ENCODE measurements around the gene EIF3L. TPM values are rescaled to one million over a fixed set of nuclear protein-coding genes. Genes with fewer than 3 reads are reported as not detected.

EIF3L gene
- total RNA-seq, 1 experiment from 2014 or later, result 402 TPM

GRCh38 chr22:37926771-37927636 lies 77.8 kb downstream of the EIF3L start:
- Mint-ChIP-seq H3K4me1 (ENCODE audit: low read depth, unreplicated experiment) (no peaks in the 10 kb centered on the region), H3K4me3 (ENCODE audit: low read depth, unreplicated experiment) (no peak overlapping the region), H3K27me3 (ENCODE audit: unreplicated experiment) (no peaks in the 10 kb centered on the region), H3K36me3 (ENCODE audit: insufficient read depth, unreplicated experiment) (peaks cover 51% of the 10 kb centered on the region), H3K9me3 (ENCODE audit: low read depth, unreplicated experiment) (no peaks in the 10 kb centered on the region), H3K27ac (ENCODE audit: unreplicated experiment) (no peak overlapping the region)
- DNase-seq, result no peak
- CTCF ChIA-PET, result no interaction called here
- BruUV-seq (replicated peaks), result no TSS peak
- TF ChIP-seq CTCF (IDR thresholded peaks at IDR 0.05; ENCODE audit: unreplicated experiment), result no peak
- intact Hi-C loops (cut with micrococcal nuclease; ENCODE audit: unreplicated experiment), result no loop called here

GRCh38 chr22:37927637-37927936 lies 78.4 kb downstream of the EIF3L start:
- no peaks in the 10 kb centered on the region for H3K9me3 Mint-ChIP-seq (ENCODE audit: low read depth, unreplicated experiment)
- H3K27me3 Mint-ChIP-seq (ENCODE audit: unreplicated experiment), result no peaks in the 10 kb centered on the region
- BruUV-seq (replicated peaks), result no TSS peak
- H3K36me3 Mint-ChIP-seq (ENCODE audit: insufficient read depth, unreplicated experiment), result peaks cover 51% of the 10 kb centered on the region
- TF ChIP-seq CTCF (IDR thresholded peaks at IDR 0.05; ENCODE audit: unreplicated experiment), result no peak
- H3K27ac Mint-ChIP-seq (ENCODE audit: unreplicated experiment), result no peak overlapping the region
- CTCF ChIA-PET, result no interaction called here
- intact Hi-C loops (cut with micrococcal nuclease; ENCODE audit: unreplicated experiment), result no loop called here
- no peak overlapping the region for H3K4me3 Mint-ChIP-seq (ENCODE audit: low read depth, unreplicated experiment)
- peaks cover under 1% of the 10 kb centered on the region for H3K4me1 Mint-ChIP-seq (ENCODE audit: low read depth, unreplicated experiment)
- DNase-seq, result no peak

- Mint-ChIP-seq H3K36me3 (ENCODE audit: insufficient read depth, unreplicated experiment) (peaks cover 51% of the 10 kb centered on the region), H3K27me3 (ENCODE audit: unreplicated experiment) (no peaks in the 10 kb centered on the region), H3K4me1 (ENCODE audit: low read depth, unreplicated experiment) (peaks cover 17% of the 10 kb centered on the region), H3K27ac (ENCODE audit: unreplicated experiment) (no peak overlapping the region), H3K4me3 (ENCODE audit: low read depth, unreplicated experiment) (no peak overlapping the region), H3K9me3 (ENCODE audit: low read depth, unreplicated experiment) (no peaks in the 10 kb centered on the region)
- no peak for DNase-seq
- intact Hi-C loops (cut with micrococcal nuclease; ENCODE audit: unreplicated experiment), result no loop called here
- no TSS peak for BruUV-seq (replicated peaks)
- CTCF ChIA-PET, result interaction anchor here (0.7 kb wide), 1 partner anchor 15 kb away, joined by 3 read pairs; no protein-coding TSS in a partner anchor
- no peak for TF ChIP-seq CTCF (IDR thresholded peaks at IDR 0.05; ENCODE audit: unreplicated experiment)
Measured at GRCh38 chr22:37929390-37929789, 80.2 kb downstream of the EIF3L start.

GRCh38 chr22:37930270-37930951 lies 81.2 kb downstream of the EIF3L start:
- no peaks in the 10 kb centered on the region for H3K9me3 Mint-ChIP-seq (ENCODE audit: low read depth, unreplicated experiment)
- no TSS peak for BruUV-seq (replicated peaks)
- CTCF ChIA-PET, result no interaction called here
- H3K27me3 Mint-ChIP-seq (ENCODE audit: unreplicated experiment), result no peaks in the 10 kb centered on the region
- no peak overlapping the region for H3K4me3 Mint-ChIP-seq (ENCODE audit: low read depth, unreplicated experiment)
- DNase-seq, result no peak
- intact Hi-C loops (cut with micrococcal nuclease; ENCODE audit: unreplicated experiment), result loop anchor here (5.0 kb wide), 1 partner anchor 33 kb away; no protein-coding TSS in a partner anchor
- H3K27ac Mint-ChIP-seq (ENCODE audit: unreplicated experiment), result no peak overlapping the region
- peaks cover 48% of the 10 kb centered on the region for H3K36me3 Mint-ChIP-seq (ENCODE audit: insufficient read depth, unreplicated experiment)
- TF ChIP-seq CTCF (IDR thresholded peaks at IDR 0.05; ENCODE audit: unreplicated experiment), result peak; percentile 46
- peaks cover 17% of the 10 kb centered on the region for H3K4me1 Mint-ChIP-seq (ENCODE audit: low read depth, unreplicated experiment)

Measured in Calu3 (cell line).